WTC11 (cell line): ENCODE measurements around the gene SETDB1. TPM values are rescaled to one million over a fixed set of nuclear protein-coding genes. Genes with fewer than 3 reads are reported as not detected.

Source experiments
- ATAC-seq: fragments of 200-7000 bp; cut with Tn5 transposase; 2 replicates; pipeline ENCODE4 v1.10.0; 2021; ENCODE audit warnings: mild to moderate bottlenecking, moderate library complexity
- CTCF ChIA-PET: fragments of 300-600 bp; sonication (Branson Sonifier 250); formaldehyde crosslinking; loops from one replicate; lab custom pipeline; 2021; ENCODE audit warnings: antibody characterized with exemption; lab: Charles Lee
- POLR2A ChIA-PET: fragments of 350-600 bp; sonication (Branson Sonifier 250); formaldehyde crosslinking; loops from one replicate; lab custom pipeline; 2021; ENCODE audit warnings: antibody characterized with exemption; lab: Charles Lee
- DNase-seq: peaks from one replicate; pipeline ENCODE4 v3.0.0; 2021; ENCODE audit warnings: low spot score
- H3K27ac Mint-ChIP-seq: 2 replicates; pipeline ENCODE4 v1.8.0; 2021; ENCODE audit warnings: mixed read lengths
- H3K27me3 Mint-ChIP-seq: 2 replicates; pipeline ENCODE4 v1.8.0; 2021; ENCODE audit warnings: low read depth, mild to moderate bottlenecking, moderate library complexity, mixed read lengths
- H3K36me3 Mint-ChIP-seq: 2 replicates; pipeline ENCODE4 v1.8.0; 2021; ENCODE audit warnings: mixed read lengths
- H3K4me1 Mint-ChIP-seq: 2 replicates; pipeline ENCODE4 v1.8.0; 2022; ENCODE audit warnings: mixed read lengths
- H3K4me3 Mint-ChIP-seq: 2 replicates; pipeline ENCODE4 v1.8.0; 2021; ENCODE audit warnings: mild to moderate bottlenecking, moderate library complexity, mixed read lengths
- H3K9me3 Mint-ChIP-seq: 2 replicates; pipeline ENCODE4 v1.8.0; 2021; ENCODE audit warnings: mixed read lengths
- CREM ChIP-seq: sonication (generic); formaldehyde crosslinking; IDR thresholded peaks from 2 replicates; pipeline ENCODE4 v1.8.1; 2022; ENCODE audit warnings: mild to moderate bottlenecking, missing genetic modification reagents, moderate library complexity
- GABPB1 ChIP-seq: sonication (generic); formaldehyde crosslinking; IDR thresholded peaks from 2 replicates; pipeline ENCODE4 v1.8.1; 2023; ENCODE audit warnings: mild to moderate bottlenecking, missing genetic modification reagents
- HMGA2 ChIP-seq: fragments of 250-450 bp; sonication (Bioruptor Pico); IDR thresholded peaks from 2 replicates; pipeline ENCODE4 v1.4.0; 2021; ENCODE audit warnings: mild to moderate bottlenecking, moderate library complexity
- IRF2 ChIP-seq: sonication (generic); formaldehyde crosslinking; IDR thresholded peaks from 2 replicates; pipeline ENCODE4 v1.8.0; 2022; ENCODE audit warnings: low read depth, missing genetic modification reagents, borderline replicate concordance
- KAT7 ChIP-seq: sonication (generic); formaldehyde crosslinking; IDR thresholded peaks from 2 replicates; pipeline ENCODE4 v1.8.1; 2023; ENCODE audit warnings: missing genetic modification reagents, mild to moderate bottlenecking, borderline replicate concordance
- MXD4 ChIP-seq: fragments of 250-450 bp; sonication (Bioruptor Pico); IDR thresholded peaks from 2 replicates; pipeline ENCODE4 v1.8.0; 2021; ENCODE audit warnings: mild to moderate bottlenecking, moderate library complexity, borderline replicate concordance
- PRRX2 ChIP-seq: fragments of 250-450 bp; sonication (Bioruptor Pico); IDR thresholded peaks from 2 replicates; pipeline ENCODE4 v1.8.0; 2021; ENCODE audit warnings: mild to moderate bottlenecking
- SMAD3 ChIP-seq: sonication (generic); formaldehyde crosslinking; IDR thresholded peaks from 2 replicates; pipeline ENCODE4 v1.8.0; 2022; ENCODE audit warnings: missing genetic modification reagents, mild to moderate bottlenecking, borderline replicate concordance
- ZNF121 ChIP-seq: sonication (generic); formaldehyde crosslinking; IDR thresholded peaks from 2 replicates; pipeline ENCODE4 v1.8.0; 2023; ENCODE audit warnings: missing genetic modification reagents
- total RNA-seq: library from RNA; stranded (reverse); gene quantifications from 3 replicates; pipeline ENCODE4 v1.2.3, GENCODE V29; 2021
- TF ChIP-seq, protein P1 (sequence below): sonication (generic); formaldehyde crosslinking; IDR thresholded peaks from 2 replicates; pipeline ENCODE4 v1.8.0; 2022; ENCODE audit warnings: mild to moderate bottlenecking, missing genetic modification reagents
- TF ChIP-seq, protein P2 (sequence below): sonication (generic); formaldehyde crosslinking; IDR thresholded peaks from 2 replicates; pipeline ENCODE4 v1.8.0; 2022; ENCODE audit warnings: mild to moderate bottlenecking, missing genetic modification reagents
- TF ChIP-seq, protein P3 (sequence below): sonication (generic); formaldehyde crosslinking; IDR thresholded peaks from 2 replicates; pipeline ENCODE4 v1.8.1; 2023; ENCODE audit warnings: mild to moderate bottlenecking, missing genetic modification reagents, borderline replicate concordance
- TF ChIP-seq, protein P4 (sequence below): fragments of 250-450 bp; sonication (Bioruptor Pico); conservative IDR thresholded peaks from 2 replicates; pipeline ENCODE4 v1.9.0; 2021; ENCODE audit warnings: mild to moderate bottlenecking
- TF ChIP-seq, protein P5 (sequence below): fragments of 250-450 bp; sonication (Bioruptor Pico); IDR thresholded peaks from 2 replicates; pipeline ENCODE4 v1.9.0; 2021; ENCODE audit warnings: mild to moderate bottlenecking
- TF ChIP-seq, protein P6 (sequence below): sonication (generic); formaldehyde crosslinking; IDR thresholded peaks from 2 replicates; pipeline ENCODE4 v1.8.1; 2022; ENCODE audit warnings: low read depth, mild to moderate bottlenecking, moderate library complexity, missing genetic modification reagents, borderline replicate concordance

Gene SETDB1
- total RNA-seq, 1 experiment from 2014 or later: 53.1 TPM

DNA sequence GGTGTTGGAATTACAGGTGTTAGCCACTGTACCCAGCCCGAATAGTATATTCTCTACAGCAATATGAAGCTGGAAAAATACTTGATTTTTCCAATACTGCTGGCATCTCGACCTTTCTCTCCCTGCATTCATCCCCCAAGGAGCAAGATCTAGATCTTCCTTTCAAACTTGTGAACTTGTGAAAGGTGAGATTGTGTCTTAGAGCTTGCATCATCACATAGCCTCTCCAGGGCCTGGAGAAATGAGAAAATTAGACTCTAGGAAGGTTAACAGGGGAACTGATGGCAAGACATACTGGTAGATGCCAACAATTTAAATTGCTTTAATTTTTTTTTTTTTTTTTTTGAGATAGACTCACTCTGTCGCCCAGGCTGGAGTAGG, 84.2 kb downstream of the SETDB1 start:
- no peak for TF ChIP-seq GABPB1 (CRISPR knock-in tag)
- TF ChIP-seq HMGA2 (CRISPR knock-in tag): no peak
- no peak for TF ChIP-seq MXD4 (CRISPR knock-in tag)
- no peak for TF ChIP-seq SMAD3 (CRISPR knock-in tag)
- TF ChIP-seq, protein P1, sequence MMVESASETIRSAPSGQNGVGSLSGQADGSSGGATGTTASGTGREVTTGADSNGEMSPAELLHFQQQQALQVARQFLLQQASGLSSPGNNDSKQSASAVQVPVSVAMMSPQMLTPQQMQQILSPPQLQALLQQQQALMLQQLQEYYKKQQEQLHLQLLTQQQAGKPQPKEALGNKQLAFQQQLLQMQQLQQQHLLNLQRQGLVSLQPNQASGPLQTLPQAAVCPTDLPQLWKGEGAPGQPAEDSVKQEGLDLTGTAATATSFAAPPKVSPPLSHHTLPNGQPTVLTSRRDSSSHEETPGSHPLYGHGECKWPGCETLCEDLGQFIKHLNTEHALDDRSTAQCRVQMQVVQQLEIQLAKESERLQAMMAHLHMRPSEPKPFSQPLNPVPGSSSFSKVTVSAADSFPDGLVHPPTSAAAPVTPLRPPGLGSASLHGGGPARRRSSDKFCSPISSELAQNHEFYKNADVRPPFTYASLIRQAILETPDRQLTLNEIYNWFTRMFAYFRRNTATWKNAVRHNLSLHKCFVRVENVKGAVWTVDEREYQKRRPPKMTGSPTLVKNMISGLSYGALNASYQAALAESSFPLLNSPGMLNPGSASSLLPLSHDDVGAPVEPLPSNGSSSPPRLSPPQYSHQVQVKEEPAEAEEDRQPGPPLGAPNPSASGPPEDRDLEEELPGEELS (CRISPR knock-in tag): no peak
- TF ChIP-seq ZNF121 (CRISPR knock-in tag): no peak
- TF ChIP-seq, protein P2, sequence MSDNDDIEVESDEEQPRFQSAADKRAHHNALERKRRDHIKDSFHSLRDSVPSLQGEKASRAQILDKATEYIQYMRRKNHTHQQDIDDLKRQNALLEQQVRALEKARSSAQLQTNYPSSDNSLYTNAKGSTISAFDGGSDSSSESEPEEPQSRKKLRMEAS: no peak
- no peak for TF ChIP-seq KAT7 (CRISPR knock-in tag)
- TF ChIP-seq IRF2 (CRISPR knock-in tag): no peak
- TF ChIP-seq, protein P3, sequence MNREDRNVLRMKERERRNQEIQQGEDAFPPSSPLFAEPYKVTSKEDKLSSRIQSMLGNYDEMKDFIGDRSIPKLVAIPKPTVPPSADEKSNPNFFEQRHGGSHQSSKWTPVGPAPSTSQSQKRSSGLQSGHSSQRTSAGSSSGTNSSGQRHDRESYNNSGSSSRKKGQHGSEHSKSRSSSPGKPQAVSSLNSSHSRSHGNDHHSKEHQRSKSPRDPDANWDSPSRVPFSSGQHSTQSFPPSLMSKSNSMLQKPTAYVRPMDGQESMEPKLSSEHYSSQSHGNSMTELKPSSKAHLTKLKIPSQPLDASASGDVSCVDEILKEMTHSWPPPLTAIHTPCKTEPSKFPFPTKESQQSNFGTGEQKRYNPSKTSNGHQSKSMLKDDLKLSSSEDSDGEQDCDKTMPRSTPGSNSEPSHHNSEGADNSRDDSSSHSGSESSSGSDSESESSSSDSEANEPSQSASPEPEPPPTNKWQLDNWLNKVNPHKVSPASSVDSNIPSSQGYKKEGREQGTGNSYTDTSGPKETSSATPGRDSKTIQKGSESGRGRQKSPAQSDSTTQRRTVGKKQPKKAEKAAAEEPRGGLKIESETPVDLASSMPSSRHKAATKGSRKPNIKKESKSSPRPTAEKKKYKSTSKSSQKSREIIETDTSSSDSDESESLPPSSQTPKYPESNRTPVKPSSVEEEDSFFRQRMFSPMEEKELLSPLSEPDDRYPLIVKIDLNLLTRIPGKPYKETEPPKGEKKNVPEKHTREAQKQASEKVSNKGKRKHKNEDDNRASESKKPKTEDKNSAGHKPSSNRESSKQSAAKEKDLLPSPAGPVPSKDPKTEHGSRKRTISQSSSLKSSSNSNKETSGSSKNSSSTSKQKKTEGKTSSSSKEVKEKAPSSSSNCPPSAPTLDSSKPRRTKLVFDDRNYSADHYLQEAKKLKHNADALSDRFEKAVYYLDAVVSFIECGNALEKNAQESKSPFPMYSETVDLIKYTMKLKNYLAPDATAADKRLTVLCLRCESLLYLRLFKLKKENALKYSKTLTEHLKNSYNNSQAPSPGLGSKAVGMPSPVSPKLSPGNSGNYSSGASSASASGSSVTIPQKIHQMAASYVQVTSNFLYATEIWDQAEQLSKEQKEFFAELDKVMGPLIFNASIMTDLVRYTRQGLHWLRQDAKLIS (CRISPR knock-in tag): no peak
- TF ChIP-seq, protein P4, sequence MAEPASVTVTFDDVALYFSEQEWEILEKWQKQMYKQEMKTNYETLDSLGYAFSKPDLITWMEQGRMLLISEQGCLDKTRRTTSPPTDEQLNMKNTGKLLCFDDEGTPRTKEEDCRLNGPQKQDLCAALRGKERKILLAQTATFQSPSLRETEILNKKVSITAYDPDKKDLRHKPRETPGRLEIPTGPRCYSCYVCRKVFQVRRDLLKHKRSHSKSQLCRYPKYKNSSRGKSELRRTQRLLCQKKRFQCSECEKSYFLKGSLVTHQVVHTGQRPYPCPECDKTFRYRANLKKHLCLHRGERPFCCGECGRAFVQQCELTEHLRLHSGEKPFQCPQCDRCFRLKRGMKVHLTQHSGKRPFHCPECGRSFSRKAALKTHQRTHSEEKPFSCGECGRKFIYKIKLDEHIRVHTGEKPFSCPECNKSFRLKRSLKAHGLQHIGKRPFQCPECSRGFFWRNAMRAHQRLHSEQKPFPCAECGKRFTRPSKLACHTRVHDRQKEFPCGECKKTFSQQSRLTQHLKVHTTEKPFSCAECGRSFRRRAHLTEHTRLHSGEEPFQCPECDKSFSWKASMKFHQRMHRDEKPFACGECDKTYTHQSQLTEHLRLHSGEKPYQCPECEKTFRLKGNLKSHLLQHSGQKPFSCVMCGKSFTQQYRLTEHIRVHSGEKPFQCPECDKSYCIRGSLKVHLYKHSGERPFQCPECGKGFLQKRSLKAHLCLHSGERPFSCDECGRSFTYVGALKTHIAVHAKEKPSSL (CRISPR knock-in tag): no peak
- TF ChIP-seq, protein P5, sequence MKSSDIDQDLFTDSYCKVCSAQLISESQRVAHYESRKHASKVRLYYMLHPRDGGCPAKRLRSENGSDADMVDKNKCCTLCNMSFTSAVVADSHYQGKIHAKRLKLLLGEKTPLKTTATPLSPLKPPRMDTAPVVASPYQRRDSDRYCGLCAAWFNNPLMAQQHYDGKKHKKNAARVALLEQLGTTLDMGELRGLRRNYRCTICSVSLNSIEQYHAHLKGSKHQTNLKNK: no peak
- no peak for TF ChIP-seq CREM (CRISPR knock-in tag)
- no peak for TF ChIP-seq PRRX2 (CRISPR knock-in tag)
- TF ChIP-seq, protein P6, sequence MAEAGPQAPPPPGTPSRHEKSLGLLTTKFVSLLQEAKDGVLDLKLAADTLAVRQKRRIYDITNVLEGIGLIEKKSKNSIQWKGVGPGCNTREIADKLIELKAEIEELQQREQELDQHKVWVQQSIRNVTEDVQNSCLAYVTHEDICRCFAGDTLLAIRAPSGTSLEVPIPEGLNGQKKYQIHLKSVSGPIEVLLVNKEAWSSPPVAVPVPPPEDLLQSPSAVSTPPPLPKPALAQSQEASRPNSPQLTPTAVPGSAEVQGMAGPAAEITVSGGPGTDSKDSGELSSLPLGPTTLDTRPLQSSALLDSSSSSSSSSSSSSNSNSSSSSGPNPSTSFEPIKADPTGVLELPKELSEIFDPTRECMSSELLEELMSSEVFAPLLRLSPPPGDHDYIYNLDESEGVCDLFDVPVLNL (CRISPR knock-in tag): no peak
- TF ChIP-seq, all 79 proteins: peak for 0
- Mint-ChIP-seq H3K27ac (no peak overlapping the region), H3K4me3 (no peak overlapping the region), H3K4me1 (peaks cover 34% of the 10 kb centered on the region), H3K27me3 (no peaks in the 10 kb centered on the region), H3K9me3 (no peaks in the 10 kb centered on the region), H3K36me3 (no peaks in the 10 kb centered on the region)
- no peak for DNase-seq
- ChIA-PET POLR2A (no interaction called here), CTCF (no interaction called here)
- no peak for ATAC-seq
